Measurements from ENCODE around the gene ANK2.
"Not testable (repeated sequence)": the region's sequence is repeated elsewhere in the genome, so short reads cannot be mapped to it uniquely, and the experiment has no call there.

Gene ANK2

GRCh38 chr4:113221990-113222389 is 172.5 kb downstream of the ANK2 start:
- DNase-seq, result no peak

- no peak for DNase-seq
Observed at GRCh38 chr4:113222471-113222870, 173.0 kb downstream of the ANK2 start.

- no peak for DNase-seq
Observed at GRCh38 chr4:113223001-113223400, 173.5 kb downstream of the ANK2 start.

GRCh38 chr4:113232194-113232593 is 182.7 kb downstream of the ANK2 start:
- DNase-seq, result no peak

- DNase-seq, result no peak
Observed at GRCh38 chr4:113236916-113237315, 187.5 kb downstream of the ANK2 start.

GRCh38 chr4:113243312-113243711 is 193.9 kb downstream of the ANK2 start:
- no peak for DNase-seq

GRCh38 chr4:113244747-113245146 is 195.3 kb downstream of the ANK2 start:
- DNase-seq, result not testable (repeated sequence)

- no peak for DNase-seq
Observed at GRCh38 chr4:113248320-113248719, 198.9 kb downstream of the ANK2 start.

- DNase-seq, result no peak
Observed at GRCh38 chr4:113255628-113256027, 206.2 kb downstream of the ANK2 start.

GRCh38 chr4:113256946-113257345 is 207.5 kb downstream of the ANK2 start:
- no peak for DNase-seq

GRCh38 chr4:113260688-113261087 is 211.2 kb downstream of the ANK2 start:
- DNase-seq, result no peak

GRCh38 chr4:113263274-113263673 is 213.8 kb downstream of the ANK2 start:
- no peak for DNase-seq

GRCh38 chr4:113270520-113271319 is 221.3 kb downstream of the ANK2 start:
- no peak for DNase-seq

GRCh38 chr4:113272523-113272922 is 223.1 kb downstream of the ANK2 start:
- no peak for DNase-seq

- DNase-seq, result no peak
Observed at GRCh38 chr4:113273721-113274220, 224.3 kb downstream of the ANK2 start.

GRCh38 chr4:113276464-113277170 is 227.2 kb downstream of the ANK2 start:
- no peak for DNase-seq

- peak; percentile 40 for DNase-seq
Observed at GRCh38 chr4:113278324-113278934, 229.0 kb downstream of the ANK2 start.

- DNase-seq, result no peak
Observed at GRCh38 chr4:113285501-113285900, 236.0 kb downstream of the ANK2 start.

GRCh38 chr4:113288257-113288656 is 238.8 kb downstream of the ANK2 start:
- no peak for DNase-seq

GRCh38 chr4:113288696-113289095 is 239.2 kb downstream of the ANK2 start:
- no peak for DNase-seq

- no peak for DNase-seq
Observed at GRCh38 chr4:113289766-113290165, 240.3 kb downstream of the ANK2 start.

- DNase-seq, result no peak
Observed at GRCh38 chr4:113290666-113291065, 241.2 kb downstream of the ANK2 start.

GRCh38 chr4:113292371-113293042 is 243.1 kb downstream of the ANK2 start:
- DNase-seq, result no peak
